Transverse colon (tissue), 3 donors: Measurements from ENCODE around the gene SCG5.

Experiments used
- POLR2A ChIP-seq: fragments of 450-650 bp; IDR thresholded peaks from one replicate; pipeline ENCODE4 v1.6.1; 2016; ENCODE audit warnings: antibody characterized with exemption, mild to moderate bottlenecking, moderate library complexity
- POLR2AphosphoS5 ChIP-seq, 3 donors: sonication (generic); formaldehyde crosslinking; IDR thresholded peaks; one replicate each; pipeline ENCODE4 v1.6.1; 2016; ENCODE audit warnings: antibody characterized with exemption in 3 of 3

- TF ChIP-seq POLR2AphosphoS5 (IDR thresholded peaks at IDR 0.05) (peak in 2 of 3 donors; percentile 21 to 30), POLR2A (peak; percentile 20)
Measured at GRCh38 chr15:32615051-32615870, 26.2 kb upstream of the SCG5 start, which contains the start of gene ARHGAP11A.
